Activated naive CD4-positive, alpha-beta T cell treated with anti-CD3 and anti-CD28 coated beads, Interleukin-2, amount 50 U/mL, for 24 hours (primary cell): ENCODE results near the gene EHD4.

Source experiments
- H3K27ac Mint-ChIP-seq: one replicate; pipeline ENCODE4 v1.8.0; 2021; ENCODE audit warnings: mild to moderate bottlenecking, mixed read lengths
- H3K27me3 Mint-ChIP-seq: one replicate; pipeline ENCODE4 v1.8.0; 2021; ENCODE audit warnings: mixed read lengths
- H3K36me3 Mint-ChIP-seq: one replicate; pipeline ENCODE4 v1.8.0; 2021; ENCODE audit warnings: mixed read lengths
- H3K4me1 Mint-ChIP-seq: one replicate; pipeline ENCODE4 v1.8.0; 2021; ENCODE audit warnings: mixed read lengths
- H3K4me3 Mint-ChIP-seq: one replicate; pipeline ENCODE4 v1.8.0; 2021; ENCODE audit warnings: mild to moderate bottlenecking, mixed read lengths
- H3K9me3 Mint-ChIP-seq: one replicate; pipeline ENCODE4 v1.8.0; 2021; ENCODE audit warnings: mixed read lengths

The EHD4 gene

DNA sequence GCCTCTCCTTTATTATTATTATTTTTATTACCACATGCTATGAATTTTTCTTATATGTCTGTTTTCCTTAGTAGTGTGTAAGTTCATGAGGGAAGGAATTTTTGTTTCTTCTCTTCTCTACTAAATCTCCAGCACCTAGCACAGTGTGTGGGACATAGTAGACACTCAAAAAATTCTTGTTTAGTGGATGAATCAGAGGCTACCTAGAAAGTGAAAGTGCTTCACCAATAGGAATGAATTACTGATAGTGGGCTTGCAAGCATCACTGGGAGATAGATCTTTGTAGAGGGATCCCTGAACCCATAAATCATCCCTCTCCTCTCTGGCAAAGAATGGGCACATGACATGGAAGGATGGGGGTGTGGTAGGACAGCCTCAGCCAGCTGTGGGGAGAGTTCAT, 87.0 kb downstream of the EHD4 start:
- H3K27me3 Mint-ChIP-seq, result peaks cover 7% of the 10 kb centered on the region
- no peaks in the 10 kb centered on the region for H3K9me3 Mint-ChIP-seq
- no peaks in the 10 kb centered on the region for H3K36me3 Mint-ChIP-seq
- peaks cover 15% of the 10 kb centered on the region for H3K4me1 Mint-ChIP-seq
- no peak overlapping the region for H3K27ac Mint-ChIP-seq
- H3K4me3 Mint-ChIP-seq, result no peak overlapping the region

DNA sequence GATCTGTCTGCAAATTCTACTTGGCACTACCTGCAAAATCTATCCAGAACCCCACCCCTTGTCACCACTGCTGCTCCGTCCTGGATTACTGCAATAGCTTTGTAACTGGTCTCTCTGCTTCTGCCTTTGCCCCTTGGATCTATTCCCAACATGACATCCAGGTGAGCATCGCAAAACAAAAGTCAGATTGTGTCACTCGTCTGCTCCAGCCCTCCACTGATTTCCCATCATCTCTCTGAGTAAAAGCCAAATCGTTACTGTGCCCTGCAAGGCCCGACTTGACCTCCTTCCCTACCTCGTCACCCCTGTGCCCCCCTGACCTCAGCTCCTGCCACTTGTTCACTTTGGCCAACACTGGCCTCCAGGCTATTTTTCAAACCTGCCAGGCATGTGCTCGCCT, 87.9 kb downstream of the EHD4 start:
- peaks cover 7% of the 10 kb centered on the region for H3K27me3 Mint-ChIP-seq
- H3K4me1 Mint-ChIP-seq, result peaks cover 15% of the 10 kb centered on the region
- H3K9me3 Mint-ChIP-seq, result no peaks in the 10 kb centered on the region
- no peaks in the 10 kb centered on the region for H3K36me3 Mint-ChIP-seq
- H3K27ac Mint-ChIP-seq, result no peak overlapping the region
- H3K4me3 Mint-ChIP-seq, result no peak overlapping the region

DNA sequence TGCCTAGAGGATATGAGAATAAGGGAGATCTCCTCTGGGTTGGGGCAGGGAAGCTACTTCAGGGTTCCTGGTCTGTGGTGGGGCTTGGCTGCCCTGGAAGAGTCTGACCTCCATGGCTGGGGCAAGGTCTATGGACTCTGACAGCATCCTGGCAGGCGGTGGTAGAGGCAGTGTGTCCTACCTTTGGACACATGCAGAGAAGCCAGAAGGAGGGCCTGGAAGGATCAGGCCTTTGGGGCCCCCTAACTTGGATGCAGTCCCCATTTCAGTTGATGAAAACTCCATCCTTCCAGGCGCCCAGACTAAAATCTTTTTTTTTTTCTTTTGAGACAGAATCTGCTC, 88.9 kb downstream of the EHD4 start:
- Mint-ChIP-seq H3K4me3 (no peak overlapping the region), H3K4me1 (peaks cover 7% of the 10 kb centered on the region), H3K27me3 (peaks cover 7% of the 10 kb centered on the region), H3K9me3 (no peaks in the 10 kb centered on the region), H3K27ac (no peak overlapping the region), H3K36me3 (no peaks in the 10 kb centered on the region)

DNA sequence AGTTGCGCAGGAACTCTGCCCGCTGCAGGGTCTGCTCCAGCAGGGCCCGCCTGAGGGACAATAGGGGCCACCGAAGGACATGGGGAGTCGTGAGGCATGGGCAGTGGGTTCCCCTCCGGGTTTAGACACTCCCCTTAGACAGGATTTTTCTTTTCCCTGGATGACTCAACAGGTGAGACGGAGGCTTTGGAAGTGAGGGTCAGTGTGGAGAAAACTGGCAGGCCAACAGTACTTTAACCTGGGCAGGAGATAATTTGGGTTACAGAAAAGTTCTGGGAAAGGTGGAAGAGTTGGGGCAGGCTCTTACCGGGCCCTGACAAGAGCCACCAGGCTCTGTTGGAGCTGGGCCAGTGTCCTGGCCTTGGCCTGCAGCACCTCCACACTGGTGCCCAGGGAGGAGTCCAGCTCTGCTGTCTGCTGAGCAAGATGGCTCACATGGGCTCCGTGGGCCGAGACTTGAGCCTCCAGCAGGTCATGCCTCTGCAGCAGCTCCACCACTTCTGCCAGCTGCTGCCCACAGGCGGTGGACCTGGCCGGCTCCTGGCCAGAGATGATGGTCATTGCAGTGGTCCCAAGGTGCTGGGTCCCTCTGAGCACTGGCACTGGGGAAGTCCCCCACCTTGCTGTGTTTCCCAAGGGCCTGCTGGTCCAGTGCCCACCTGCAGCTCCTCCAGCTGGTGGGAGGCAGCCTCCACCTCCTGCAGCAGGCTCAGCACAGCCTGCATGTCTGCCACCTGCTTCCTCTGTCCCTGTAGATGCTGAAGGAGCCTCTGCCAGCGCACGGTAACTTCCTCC, 89.5 kb downstream of the EHD4 start:
- Mint-ChIP-seq H3K4me1 (peaks cover 6% of the 10 kb centered on the region), H3K9me3 (no peaks in the 10 kb centered on the region), H3K27me3 (peaks cover 7% of the 10 kb centered on the region), H3K36me3 (no peaks in the 10 kb centered on the region), H3K27ac (no peak overlapping the region), H3K4me3 (no peak overlapping the region)

DNA sequence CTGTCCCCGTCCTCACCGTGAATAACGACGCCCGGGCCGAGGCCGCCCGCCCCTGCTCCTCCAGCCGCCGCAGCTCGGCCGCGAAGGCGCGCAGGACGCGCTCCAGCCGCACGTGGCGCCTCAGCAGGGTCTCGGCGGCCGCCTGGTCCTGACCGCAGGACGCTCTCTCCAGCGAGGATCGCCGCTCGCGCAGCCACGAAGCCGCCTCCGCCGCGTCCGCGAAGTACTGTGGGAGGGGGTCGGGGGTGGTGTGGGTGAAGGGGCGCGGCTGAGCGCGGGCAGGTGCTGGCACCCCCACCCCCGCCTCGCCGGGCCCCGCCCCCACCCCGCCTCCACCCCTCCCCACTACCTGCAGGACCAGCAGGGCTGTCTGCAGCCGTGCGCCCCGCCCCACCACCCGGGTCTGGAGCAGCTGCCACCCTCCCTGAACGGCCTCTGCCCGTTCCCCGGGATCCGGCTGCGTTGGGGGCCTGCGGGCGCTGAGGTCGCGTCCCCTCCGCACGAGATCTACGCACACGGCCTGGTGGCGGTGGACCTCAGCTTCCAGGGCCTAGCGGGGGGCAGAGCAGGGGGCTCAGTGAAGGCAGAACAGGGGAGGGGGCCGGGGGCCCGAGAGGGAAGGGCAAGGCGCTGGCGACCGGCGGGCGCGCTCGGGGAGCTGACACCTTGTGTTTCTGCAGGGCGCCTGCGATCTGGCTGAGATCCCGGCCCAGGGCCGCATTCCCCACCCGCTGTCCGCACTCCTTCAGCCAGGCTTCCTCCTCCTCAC, 90.3 kb downstream of the EHD4 start:
- Mint-ChIP-seq H3K4me3 (no peak overlapping the region), H3K27me3 (peaks cover 7% of the 10 kb centered on the region), H3K4me1 (peaks cover 6% of the 10 kb centered on the region), H3K9me3 (no peaks in the 10 kb centered on the region), H3K36me3 (no peaks in the 10 kb centered on the region), H3K27ac (no peak overlapping the region)

DNA sequence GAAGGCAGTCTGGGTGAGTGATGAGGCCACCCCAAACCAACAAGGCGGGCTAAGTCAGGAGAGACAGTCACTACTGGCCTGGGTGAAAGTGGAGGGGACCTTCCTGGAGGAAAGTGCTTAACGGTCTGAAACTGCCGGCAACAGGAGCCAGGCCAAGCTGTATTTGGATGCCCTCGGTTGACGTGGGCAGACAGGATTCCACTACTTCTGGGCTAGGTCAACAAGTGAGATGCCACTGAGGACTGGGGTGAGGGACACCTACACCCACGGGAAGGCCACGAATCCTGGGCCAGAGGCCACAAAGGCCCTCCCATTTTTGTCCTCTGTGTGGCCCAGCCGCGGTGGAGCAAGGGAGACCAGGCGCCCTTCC, 90.8 kb downstream of the EHD4 start:
- peaks cover 6% of the 10 kb centered on the region for H3K4me1 Mint-ChIP-seq
- H3K36me3 Mint-ChIP-seq, result no peaks in the 10 kb centered on the region
- H3K27me3 Mint-ChIP-seq, result peaks cover 7% of the 10 kb centered on the region
- no peak overlapping the region for H3K27ac Mint-ChIP-seq
- peak overlapping the region; percentile 49 for H3K4me3 Mint-ChIP-seq
- no peaks in the 10 kb centered on the region for H3K9me3 Mint-ChIP-seq

DNA sequence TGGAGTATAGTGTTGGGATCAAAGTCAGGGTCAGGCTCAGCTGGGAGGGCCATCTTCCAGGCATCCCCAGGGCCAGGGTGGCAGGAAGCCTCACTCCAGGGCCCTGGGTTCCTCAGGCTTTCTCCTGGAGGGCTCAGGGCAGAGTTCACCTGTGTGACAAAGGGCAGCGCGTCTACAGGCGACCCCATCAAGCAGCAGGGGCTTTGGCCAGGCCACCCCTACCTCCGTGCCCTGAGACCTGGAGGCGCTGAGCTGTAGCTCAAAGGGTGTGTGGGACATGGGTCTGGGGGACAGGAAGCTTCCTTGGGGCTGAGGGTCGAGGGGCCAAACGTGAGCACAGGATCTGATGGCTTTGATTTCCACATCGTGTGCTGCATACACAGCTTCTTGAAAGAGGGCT, 91.3 kb downstream of the EHD4 start:
- Mint-ChIP-seq H3K4me3 (peak overlapping the region; percentile 49), H3K36me3 (no peaks in the 10 kb centered on the region), H3K27me3 (peaks cover 7% of the 10 kb centered on the region), H3K4me1 (peaks cover 6% of the 10 kb centered on the region), H3K27ac (no peak overlapping the region), H3K9me3 (no peaks in the 10 kb centered on the region)

DNA sequence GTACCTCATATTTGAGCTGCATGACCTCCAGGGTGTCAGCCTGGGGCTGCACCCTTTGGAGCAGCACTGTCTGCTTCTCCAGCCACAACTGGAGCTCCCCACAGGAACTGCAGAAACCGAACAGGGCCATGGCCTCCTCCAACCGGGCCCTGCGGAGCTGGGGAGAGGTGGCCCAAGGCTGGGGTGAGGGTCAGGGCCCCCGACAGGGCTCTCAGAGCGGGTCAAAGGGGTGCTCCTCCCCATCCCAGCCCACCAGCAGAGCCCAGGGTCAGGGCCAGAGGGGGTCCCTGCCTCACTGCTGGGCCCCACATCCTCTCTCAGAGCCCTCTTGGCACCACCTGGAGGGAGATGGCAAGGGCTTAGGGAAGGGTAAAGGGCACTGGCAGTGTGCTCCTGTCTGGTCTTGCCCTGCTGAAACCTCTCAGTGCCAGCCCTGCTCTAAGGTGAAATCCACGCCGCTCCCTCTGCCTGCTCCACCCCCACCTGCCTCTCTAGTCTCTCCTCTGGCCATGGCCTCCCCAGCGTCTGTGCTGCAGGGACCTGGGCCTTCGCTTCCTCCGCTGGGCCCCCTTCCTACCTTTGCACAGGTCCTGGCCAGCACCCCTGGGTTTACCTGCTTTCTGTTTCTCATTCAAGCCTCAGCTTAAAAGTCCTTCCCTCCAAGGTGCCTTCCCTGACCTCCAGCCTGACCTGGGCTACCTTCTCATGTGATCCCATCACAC, 92.0 kb downstream of the EHD4 start:
- Mint-ChIP-seq H3K36me3 (no peaks in the 10 kb centered on the region), H3K27ac (no peak overlapping the region), H3K9me3 (no peaks in the 10 kb centered on the region), H3K4me1 (peaks cover 6% of the 10 kb centered on the region), H3K4me3 (no peak overlapping the region), H3K27me3 (peaks cover 7% of the 10 kb centered on the region)

DNA sequence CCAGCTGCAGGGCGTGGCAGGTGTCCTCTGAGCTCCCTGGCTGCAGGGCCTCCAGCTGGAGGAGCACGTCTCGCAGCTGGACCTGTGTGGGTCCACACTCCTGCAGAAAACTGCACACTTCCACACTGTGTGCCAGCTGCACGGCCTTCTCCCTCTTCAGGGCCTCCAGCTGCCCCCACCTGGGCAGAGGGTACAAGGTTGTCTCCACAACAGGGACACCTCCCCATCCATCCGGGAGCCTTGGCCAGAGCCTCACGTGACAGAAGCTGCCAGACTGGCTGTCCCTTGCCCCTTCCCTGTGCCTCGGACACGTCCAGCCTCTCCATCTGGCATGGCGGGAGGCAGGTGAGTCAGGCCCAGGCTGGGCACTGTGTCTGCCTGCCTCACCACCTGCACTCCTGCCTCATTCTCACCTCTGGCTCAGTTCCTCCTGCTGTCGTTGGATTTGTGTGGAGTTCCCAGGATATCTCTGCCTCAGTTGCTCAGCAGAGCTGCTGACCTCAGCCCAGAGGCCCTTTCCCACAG, 93.0 kb downstream of the EHD4 start:
- peaks cover 7% of the 10 kb centered on the region for H3K27me3 Mint-ChIP-seq
- H3K4me1 Mint-ChIP-seq, result peaks cover 6% of the 10 kb centered on the region
- H3K9me3 Mint-ChIP-seq, result no peaks in the 10 kb centered on the region
- no peaks in the 10 kb centered on the region for H3K36me3 Mint-ChIP-seq
- H3K27ac Mint-ChIP-seq, result no peak overlapping the region
- H3K4me3 Mint-ChIP-seq, result no peak overlapping the region

DNA sequence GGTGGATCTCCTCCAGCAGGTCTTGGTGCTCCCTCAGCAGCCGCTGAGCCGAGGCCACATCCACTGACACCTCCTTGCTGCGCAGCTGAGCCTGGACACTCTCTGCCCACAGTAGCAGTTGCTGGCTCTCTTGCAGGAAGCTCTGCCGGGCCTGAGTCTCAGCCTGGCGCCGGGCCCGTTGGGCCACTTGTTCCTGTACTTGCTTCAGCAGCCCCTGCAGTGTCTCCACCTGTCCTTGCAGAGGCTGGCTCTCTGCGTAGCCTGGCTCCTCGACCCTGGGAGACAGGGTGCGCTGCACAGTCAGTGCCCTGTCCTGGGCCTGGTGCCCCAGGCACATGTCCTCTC, 94.0 kb downstream of the EHD4 start:
- no peaks in the 10 kb centered on the region for H3K36me3 Mint-ChIP-seq

DNA sequence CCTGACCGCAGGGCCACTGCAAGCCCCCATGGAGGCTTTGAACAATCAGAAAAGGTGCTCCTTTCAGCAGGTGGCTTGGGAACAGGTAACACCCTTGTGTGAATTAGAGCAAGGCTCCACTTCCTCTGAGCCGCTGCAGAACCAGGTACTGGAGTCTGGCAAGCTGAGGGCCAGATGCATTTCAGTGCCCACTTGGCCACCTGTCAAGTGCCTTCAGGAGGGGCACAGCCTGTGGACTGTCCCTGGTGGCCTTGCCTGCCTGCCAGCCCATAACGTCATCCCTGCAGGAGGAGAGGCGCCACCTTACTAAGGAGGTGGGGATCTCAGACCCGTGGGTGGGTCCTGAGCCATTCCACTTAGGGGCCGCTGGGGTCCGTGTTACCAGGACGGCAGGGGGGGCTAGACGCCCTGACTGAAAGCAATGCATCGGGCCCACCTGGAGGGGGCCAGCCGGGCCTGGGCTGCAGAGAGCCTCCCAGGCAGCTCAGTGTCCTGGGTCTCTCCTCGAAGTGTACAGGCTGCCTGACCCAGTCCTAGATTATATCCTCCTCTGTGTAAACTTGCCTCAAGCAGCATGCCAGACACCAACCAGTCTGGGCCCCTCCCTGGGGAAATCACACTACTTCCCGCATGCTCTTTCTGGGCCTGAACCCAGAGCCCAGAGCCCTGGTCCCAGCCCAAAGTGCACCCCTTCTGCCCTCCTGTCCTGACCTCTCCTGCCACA, 94.6 kb downstream of the EHD4 start:
- H3K36me3 Mint-ChIP-seq, result no peaks in the 10 kb centered on the region
- H3K27me3 Mint-ChIP-seq, result peaks cover 7% of the 10 kb centered on the region
- H3K27ac Mint-ChIP-seq, result no peak overlapping the region
- no peaks in the 10 kb centered on the region for H3K9me3 Mint-ChIP-seq
- no peak overlapping the region for H3K4me3 Mint-ChIP-seq
- peaks cover 6% of the 10 kb centered on the region for H3K4me1 Mint-ChIP-seq

More for the DNA sequence above, 94.0 kb downstream of the EHD4 start:
- Mint-ChIP-seq H3K9me3 (no peaks in the 10 kb centered on the region), H3K4me3 (no peak overlapping the region), H3K4me1 (peaks cover 6% of the 10 kb centered on the region), H3K27me3 (peaks cover 7% of the 10 kb centered on the region), H3K27ac (no peak overlapping the region)

DNA sequence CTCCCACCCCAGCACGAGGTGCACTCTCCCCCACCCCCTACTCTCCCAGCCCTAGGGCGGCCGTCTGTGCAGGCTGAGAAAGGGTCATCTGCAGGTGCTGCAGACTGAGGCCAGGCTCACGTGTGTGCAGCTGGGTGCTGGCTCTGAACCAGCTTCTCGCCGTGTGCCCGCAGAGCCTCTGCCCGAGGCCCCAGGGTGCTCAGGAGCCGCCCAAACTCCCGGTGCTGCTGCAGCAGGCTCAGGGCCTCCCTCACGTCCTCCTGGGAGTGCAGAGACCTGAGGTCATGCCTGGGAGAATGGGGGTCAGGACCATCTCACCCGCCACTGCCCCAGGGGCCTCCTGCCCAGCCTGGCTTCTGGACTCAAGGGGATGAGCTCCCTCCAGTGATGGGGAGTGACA, 95.7 kb downstream of the EHD4 start:
- Mint-ChIP-seq H3K4me3 (no peak overlapping the region), H3K27me3 (peaks cover 7% of the 10 kb centered on the region), H3K27ac (no peak overlapping the region), H3K36me3 (no peaks in the 10 kb centered on the region), H3K9me3 (no peaks in the 10 kb centered on the region), H3K4me1 (peaks cover 6% of the 10 kb centered on the region)

DNA sequence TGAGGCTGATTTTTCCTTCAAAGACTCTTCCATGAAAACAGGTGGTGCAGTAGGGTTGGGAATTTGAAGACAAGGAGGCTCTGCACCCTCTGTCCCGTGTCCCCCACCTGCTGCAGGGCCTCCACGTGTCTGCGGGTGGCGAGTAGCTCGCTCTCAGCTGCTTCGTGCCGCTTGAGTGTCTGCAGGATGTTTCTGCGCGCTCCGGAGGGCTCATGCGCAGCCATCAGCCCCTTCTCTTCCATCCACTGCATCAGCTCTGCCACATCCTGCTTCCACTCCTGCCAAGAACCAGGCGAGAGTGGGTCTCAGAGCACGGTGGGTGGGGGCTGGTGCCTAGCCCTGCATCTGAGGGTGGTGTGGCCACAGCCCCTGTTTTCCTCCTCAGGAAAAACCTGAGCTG, 96.3 kb downstream of the EHD4 start:
- Mint-ChIP-seq H3K27ac (no peak overlapping the region), H3K9me3 (no peaks in the 10 kb centered on the region), H3K27me3 (peaks cover 4% of the 10 kb centered on the region), H3K36me3 (no peaks in the 10 kb centered on the region), H3K4me1 (peaks cover 2% of the 10 kb centered on the region), H3K4me3 (no peak overlapping the region)

DNA sequence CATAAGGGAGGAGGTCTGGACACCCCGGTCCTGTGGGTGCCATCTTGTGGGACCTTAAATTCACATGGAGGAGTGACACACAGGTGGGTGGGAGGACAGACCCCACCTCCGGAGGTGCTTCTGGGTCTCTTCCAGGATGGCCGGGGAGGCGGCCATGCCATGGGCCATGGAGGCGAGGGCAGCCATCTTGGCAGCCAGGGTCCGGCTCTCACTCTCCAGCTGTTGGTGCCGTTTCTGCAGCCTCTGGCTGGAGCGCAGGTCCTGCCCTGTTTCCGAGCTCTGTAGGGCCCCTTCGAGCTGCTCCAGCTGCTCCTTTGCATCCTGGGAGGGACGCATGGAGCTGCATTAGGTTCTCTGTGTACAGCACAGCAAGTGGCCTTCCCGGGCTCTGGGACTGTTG, 97.6 kb downstream of the EHD4 start:
- H3K4me3 Mint-ChIP-seq, result no peak overlapping the region
- H3K36me3 Mint-ChIP-seq, result no peaks in the 10 kb centered on the region
- peaks cover 9% of the 10 kb centered on the region for H3K4me1 Mint-ChIP-seq
- no peak overlapping the region for H3K27ac Mint-ChIP-seq
- no peaks in the 10 kb centered on the region for H3K9me3 Mint-ChIP-seq
- no peaks in the 10 kb centered on the region for H3K27me3 Mint-ChIP-seq

DNA sequence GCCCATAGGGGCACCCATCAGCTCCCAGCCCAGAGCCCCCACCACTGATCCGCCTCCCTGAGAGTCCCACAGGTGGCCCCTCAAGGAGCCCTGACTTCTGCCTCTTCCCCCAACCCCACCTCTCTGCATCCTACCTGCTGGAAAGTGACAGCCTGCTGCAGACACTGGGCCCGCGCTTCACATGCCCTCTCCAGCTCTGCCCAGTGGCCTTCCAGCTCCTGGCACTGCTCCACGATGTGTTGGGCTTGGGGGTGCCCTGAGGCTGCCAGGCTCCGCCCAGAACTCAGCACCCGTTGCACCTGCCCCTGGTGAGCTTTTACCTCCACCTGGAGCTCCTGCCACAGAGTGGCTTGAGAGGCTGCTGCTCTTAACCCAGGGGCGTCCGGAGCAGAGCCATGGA, 98.6 kb downstream of the EHD4 start:
- H3K27ac Mint-ChIP-seq, result no peak overlapping the region

More for the DNA sequence above, 98.6 kb downstream of the EHD4 start:
- Mint-ChIP-seq H3K9me3 (no peaks in the 10 kb centered on the region), H3K4me3 (no peak overlapping the region), H3K4me1 (peaks cover 9% of the 10 kb centered on the region), H3K27me3 (no peaks in the 10 kb centered on the region), H3K36me3 (no peaks in the 10 kb centered on the region)
